Gastrocnemius medialis (tissue), 4 donors: ENCODE data around the gene SERPINB10.

Experiments
- POLR2A ChIP-seq, 2 donors: fragments of 450-650 bp; IDR thresholded peaks; one replicate each; pipeline ENCODE4 v1.6.1; 2017; ENCODE audit warnings: antibody characterized with exemption in 2 of 2, mild to moderate bottlenecking in 2 of 2, moderate library complexity in 2 of 2
- TF ChIP-seq, protein P1 (sequence below), 5 experiments: fragments of 450-650 bp in 3 of 5; fragments of 200-600 bp in 2 of 5; sonication (generic) in 2 of 5; IDR thresholded peaks in 4 of 5; conservative IDR thresholded peaks in 1 of 5; 1 replicate in 4 of 5; 2 replicates in 1 of 5; pipeline ENCODE4 v1.5.1; 2016 to 2019; ENCODE audit warnings: antibody characterized with exemption in 5 of 5, mild to moderate bottlenecking in 3 of 5, moderate library complexity in 3 of 5

- TF ChIP-seq, protein P1, sequence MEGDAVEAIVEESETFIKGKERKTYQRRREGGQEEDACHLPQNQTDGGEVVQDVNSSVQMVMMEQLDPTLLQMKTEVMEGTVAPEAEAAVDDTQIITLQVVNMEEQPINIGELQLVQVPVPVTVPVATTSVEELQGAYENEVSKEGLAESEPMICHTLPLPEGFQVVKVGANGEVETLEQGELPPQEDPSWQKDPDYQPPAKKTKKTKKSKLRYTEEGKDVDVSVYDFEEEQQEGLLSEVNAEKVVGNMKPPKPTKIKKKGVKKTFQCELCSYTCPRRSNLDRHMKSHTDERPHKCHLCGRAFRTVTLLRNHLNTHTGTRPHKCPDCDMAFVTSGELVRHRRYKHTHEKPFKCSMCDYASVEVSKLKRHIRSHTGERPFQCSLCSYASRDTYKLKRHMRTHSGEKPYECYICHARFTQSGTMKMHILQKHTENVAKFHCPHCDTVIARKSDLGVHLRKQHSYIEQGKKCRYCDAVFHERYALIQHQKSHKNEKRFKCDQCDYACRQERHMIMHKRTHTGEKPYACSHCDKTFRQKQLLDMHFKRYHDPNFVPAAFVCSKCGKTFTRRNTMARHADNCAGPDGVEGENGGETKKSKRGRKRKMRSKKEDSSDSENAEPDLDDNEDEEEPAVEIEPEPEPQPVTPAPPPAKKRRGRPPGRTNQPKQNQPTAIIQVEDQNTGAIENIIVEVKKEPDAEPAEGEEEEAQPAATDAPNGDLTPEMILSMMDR (IDR thresholded peaks at IDR 0.05 in 4 of 5, conservative IDR thresholded peaks at IDR 0.05 in 1 of 5) = no peak
- TF ChIP-seq POLR2A (IDR thresholded peaks at IDR 0.05) = no peak
Observed at GRCh38 chr18:63928331-63928730, 20.6 kb downstream of the SERPINB10 start.
